Right lobe of liver (tissue), 6 donors: Measurements from ENCODE around the gene TERF2IP. TPM values are rescaled to one million over a fixed set of nuclear protein-coding genes. Genes with fewer than 3 reads are reported as not detected.

Experiments
- ATAC-seq, 4 donors: fragments of 200-7000 bp; cut with Tn5 transposase; one replicate each; pipeline ENCODE4 v1.9.1; 2020; ENCODE audit warnings: mild to moderate bottlenecking in 4 of 4, moderate library complexity in 4 of 4
- DNase-seq, 3 donors: peaks; one replicate each; pipeline ENCODE4 v3.0.0-alpha.2; 2020
- H3K27ac ChIP-seq, 3 donors: fragments of 200-600 bp; one replicate each; pipeline ENCODE4 v1.8.0; 2022
- H3K27me3 ChIP-seq, 2 donors: fragments of 200-600 bp; one replicate each; pipeline ENCODE4 v1.8.0; 2022
- H3K36me3 ChIP-seq, 4 donors: fragments of 200-600 bp; sonication (generic) in 1 of 4; one replicate each; pipeline versions ENCODE4 v1.5.1 to v1.8.0; 2017 to 2022; ENCODE audit warnings: control low read depth in 1 of 4
- H3K4me1 ChIP-seq, 4 donors: fragments of 200-600 bp; sonication (generic) in 1 of 4; one replicate each; pipeline versions ENCODE4 v1.5.1 to v1.8.0; 2017 to 2022; ENCODE audit warnings: control low read depth in 1 of 4
- H3K4me3 ChIP-seq, 3 donors: fragments of 200-600 bp; one replicate each; pipeline ENCODE4 v1.8.0; 2022
- H3K9me3 ChIP-seq, 4 donors: fragments of 200-600 bp; sonication (generic) in 1 of 4; one replicate each; pipeline versions ENCODE4 v1.5.1 to v1.8.0; 2017 to 2022; ENCODE audit warnings: control low read depth in 1 of 4
- CTCF ChIP-seq, 4 donors: fragments of 200-600 bp in 3 of 4; fragments of 450-650 bp in 1 of 4; IDR thresholded peaks; one replicate each; pipeline versions ENCODE4 v1.5.1 to v1.8.0; 2016 to 2022; ENCODE audit warnings: antibody characterized with exemption in 4 of 4, mild to moderate bottlenecking in 2 of 4
- POLR2A ChIP-seq: fragments of 450-650 bp; IDR thresholded peaks from one replicate; pipeline ENCODE4 v1.6.1; 2017; ENCODE audit warnings: antibody characterized with exemption, mild to moderate bottlenecking
- WGBS: methylation state at CpG from one replicate; pipeline ENCODE4 v1.1.6; 2018; ENCODE audit warnings: low coverage, low lambda C conversion rate; ENCODE audit not compliant: insufficient coverage; ENCODE audit errors: missing lambda C conversion rate; 5-methylcytosine and 5-hydroxymethylcytosine counted together
- intact Hi-C, 2 donors: fragments of 100-400 bp; cut with DNase I; formaldehyde crosslinking; loops; one replicate each; pipeline versions ENCODE4 v1.11.2 to v1.14.1; 2022
- total RNA-seq, 6 experiments: library from RNA; depleted of rRNA in 2 of 6; stranded (reverse); fragments of >200 nt in 2 of 6; fragmentation: NEBNext Ultra II Directional in 3 of 6; extraction: Animal tissue kit (Norgen Biotek cat#: 25700) in 3 of 6; gene quantifications; one replicate each; pipeline versions ENCODE4 v1.1.0 to v1.2.4, GENCODE V29; 2016 to 2023
- donor health status: DM: no; HTN: yes; CAD: no.
- donor health status: DM: no; HTN: no; CAD: no.
- donor health status: DM: no; HTN: no; CAD: no.
- donor health status: DM: no; HTN: yes; CAD: no.
- donor health status: DM: no; HTN: yes; CAD: no.

The TERF2IP gene
- total RNA-seq, 6 experiments from 2014 or later = 16.0 to 25.1 (median 23.2) TPM

GRCh38 chr16:75620326-75621169 is 27.0 kb upstream of the TERF2IP start:
- ATAC-seq (no peak), DNase-seq (no peak)
- intact Hi-C loops = no loop called here
- no peak overlapping the region for H3K4me3 ChIP-seq
- no peaks in the 10 kb centered on the region for H3K9me3 ChIP-seq
- WGBS = 72% methylated on average over 9 of the region's 20 CpGs
- TF ChIP-seq CTCF (IDR thresholded peaks at IDR 0.05) = no peak
- TF ChIP-seq POLR2A = no peak
- no peak overlapping the region for H3K27ac ChIP-seq
- peaks cover 0 to 26% (median 15%) of the 10 kb centered on the region in 4 donors for H3K36me3 ChIP-seq
- peaks cover 0 to 11% (median 4%) of the 10 kb centered on the region in 4 donors for H3K4me1 ChIP-seq
- H3K27me3 ChIP-seq = no peaks in the 10 kb centered on the region

DNA sequence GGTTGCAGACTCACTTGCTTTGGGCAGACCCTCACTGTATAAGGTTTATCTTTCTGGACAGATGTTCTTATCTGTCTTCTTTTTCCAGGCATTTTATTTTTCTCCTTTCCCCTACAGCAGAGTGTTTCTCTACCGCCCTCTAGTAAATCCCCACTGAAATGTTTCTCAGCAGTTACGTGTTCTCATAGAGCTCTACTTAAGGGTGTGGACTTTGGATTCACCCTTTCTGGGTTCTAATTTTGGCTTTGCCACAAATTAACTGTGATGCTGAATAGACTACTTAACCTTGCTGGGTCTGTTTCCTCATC is 26.4 kb upstream of the TERF2IP start:
- Histone ChIP-seq H3K4me1 (peaks cover 0 to 11% (median 4%) of the 10 kb centered on the region in 4 donors), H3K27me3 (no peaks in the 10 kb centered on the region), H3K36me3 (peaks cover 0 to 24% (median 10%) of the 10 kb centered on the region in 4 donors), H3K9me3 (no peaks in the 10 kb centered on the region), H3K27ac (no peak overlapping the region), H3K4me3 (no peak overlapping the region)
- DNase-seq (no peak), ATAC-seq (no peak)
- intact Hi-C loops = no loop called here
- TF ChIP-seq CTCF (IDR thresholded peaks at IDR 0.05) (peak; percentile 7 to 37 (median 18)), POLR2A (no peak)
- WGBS = 37% methylated on average over 2 of the region's 2 CpGs

DNA sequence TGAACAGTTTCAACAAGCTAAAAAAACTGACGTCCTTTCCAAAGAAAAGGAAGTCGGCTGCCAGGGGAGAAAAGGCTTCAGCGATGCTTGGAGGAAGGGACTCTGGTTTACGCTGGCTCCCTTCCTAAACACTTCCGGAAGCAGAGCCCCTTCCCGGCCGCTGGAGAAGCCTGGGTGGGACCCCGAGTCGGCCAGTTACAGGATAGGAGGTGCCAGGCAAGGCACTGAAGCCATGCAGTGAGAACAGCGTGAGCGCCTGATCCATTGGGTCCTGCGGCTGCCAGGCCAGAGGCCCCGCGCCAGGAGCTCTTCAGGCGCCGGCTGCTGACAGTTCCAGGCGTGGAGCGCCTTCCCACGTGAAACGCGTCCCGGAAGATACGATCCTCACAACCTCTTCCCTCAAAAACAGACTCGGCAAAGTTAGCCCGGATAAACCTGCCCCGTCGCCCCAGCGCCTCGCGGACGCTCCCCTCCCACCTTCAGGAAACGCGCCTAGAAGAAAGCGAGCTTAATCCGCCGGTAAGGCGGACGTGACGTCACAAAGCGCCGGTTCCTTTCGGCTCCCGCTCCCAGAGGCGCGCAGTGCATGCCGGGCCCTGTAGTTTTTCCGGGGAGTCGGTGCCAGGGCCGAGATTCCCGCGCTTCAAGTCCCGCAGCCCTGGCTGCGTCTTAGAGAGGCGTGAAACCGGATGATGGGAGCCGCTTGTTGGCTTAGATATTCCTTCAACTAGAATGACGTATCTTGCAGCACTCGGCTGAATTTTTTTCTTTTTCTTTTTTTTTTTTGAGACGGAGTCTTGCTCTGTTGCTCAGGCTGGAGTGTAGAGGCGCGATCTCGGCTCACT is 24.6 kb upstream of the TERF2IP start, which contains the start of gene ADAT1:
TSS of gene ADAT1 (minus strand) at position 521 of the 845 bp plus-strand sequence. CDS start 2,482 bp downstream, outside the sequence.
- Histone ChIP-seq H3K4me1 (peaks cover 0 to 11% (median 4%) of the 10 kb centered on the region in 4 donors), H3K36me3 (peaks cover 0 to 28% (median 6%) of the 10 kb centered on the region in 4 donors), H3K4me3 (peak within 1 kb of the TSS; percentile 71 to 86 (median 85)), H3K27me3 (no peaks in the 10 kb centered on the region), H3K9me3 (no peaks in the 10 kb centered on the region), H3K27ac (peak within 1 kb of the TSS; percentile 62 to 90 (median 81))
- TF ChIP-seq POLR2A = peak; percentile 78
- TF ChIP-seq CTCF (IDR thresholded peaks at IDR 0.05) = no peak
- ATAC-seq = peak; percentile 95 to 97 (median 96)
- intact Hi-C loops = no loop called here
- 2% methylated on average over 41 of the region's 62 CpGs for WGBS
- DNase-seq = peak; percentile 98 to 99 (median 99)

- no peak overlapping the region for H3K27ac ChIP-seq
- peaks cover 2 to 42% (median 14%) of the 10 kb centered on the region in 4 donors for H3K36me3 ChIP-seq
- H3K9me3 ChIP-seq = no peaks in the 10 kb centered on the region
- intact Hi-C loops = no loop called here
- ATAC-seq = no peak
- no peak overlapping the region for H3K4me3 ChIP-seq
- H3K27me3 ChIP-seq = no peaks in the 10 kb centered on the region
- no peak for DNase-seq
- 72% methylated on average over 4 of the region's 4 CpGs for WGBS
- TF ChIP-seq POLR2A (no peak), CTCF (IDR thresholded peaks at IDR 0.05) (no peak)
- peaks cover 0 to 11% (median 4%) of the 10 kb centered on the region in 4 donors for H3K4me1 ChIP-seq
Measured at GRCh38 chr16:75624921-75625334, 22.6 kb upstream of the TERF2IP start.
